Measurements from ENCODE around the gene PRTG. TPM values are rescaled to one million over a fixed set of nuclear protein-coding genes. Genes with fewer than 3 reads are reported as not detected.

Gene PRTG
- total RNA-seq, 1 experiment from 2014 or later, result 3.6 TPM

DNA sequence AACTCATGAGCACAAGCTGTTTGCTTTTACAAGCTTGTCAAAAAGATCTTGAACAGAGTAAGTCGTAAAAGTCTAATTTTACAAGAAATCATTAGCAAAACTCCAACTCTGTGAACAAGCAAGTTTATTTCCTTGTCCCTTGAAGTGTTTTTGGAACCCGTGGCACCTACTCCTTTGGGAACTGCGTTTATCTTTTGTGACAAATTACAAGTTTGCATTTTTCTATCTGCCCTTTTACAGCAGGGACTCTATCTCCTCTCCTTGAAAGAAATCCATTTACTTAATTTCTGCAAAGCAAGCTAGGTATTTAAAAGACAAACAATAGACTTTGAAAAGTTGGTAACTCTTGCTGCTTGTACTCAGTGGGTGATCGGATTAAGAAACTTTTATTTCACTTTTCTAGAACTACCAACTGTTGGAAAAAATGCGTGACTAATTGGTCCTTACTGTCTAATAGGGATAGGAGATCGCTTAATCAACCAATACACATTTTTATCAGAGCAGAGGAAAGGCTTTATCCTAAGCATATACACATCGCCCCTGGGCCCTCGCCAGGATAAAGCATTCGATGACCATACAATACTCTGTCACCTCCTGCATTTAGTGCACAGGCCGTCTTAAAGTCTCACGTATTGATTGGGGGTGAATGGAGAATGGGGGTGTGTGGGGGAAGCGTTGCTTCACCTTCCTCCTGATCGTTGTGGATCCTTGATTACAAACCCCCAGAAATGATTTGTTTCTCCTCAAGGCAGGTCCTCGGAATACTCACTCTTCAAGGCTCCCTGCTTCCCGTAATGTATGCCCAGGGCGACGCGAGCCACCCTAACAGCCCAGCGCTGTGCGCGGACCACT lies 1.7 kb downstream of the PRTG start:
- H3K9me3 Mint-ChIP-seq, result no peaks in the 10 kb centered on the region
- no peak overlapping the region for H3K27ac Mint-ChIP-seq
- peaks cover 49% of the 10 kb centered on the region for H3K27me3 Mint-ChIP-seq (ENCODE audit: low read depth)
- DNase-seq (ENCODE audit: low spot score), result peak; percentile 49
- ChIA-PET CTCF (interaction anchor here (1.1 kb wide), 2 partner anchors 33 to 93 kb away, joined by 3 to 11 read pairs; no protein-coding TSS in a partner anchor), POLR2A (no interaction called here)
- no peak for TF ChIP-seq ZNF232 (CRISPR knock-in tag; IDR thresholded peaks at IDR 0.05)
- no peak for TF ChIP-seq ZNF396 (CRISPR knock-in tag; IDR thresholded peaks at IDR 0.05; ENCODE audit: borderline replicate concordance)
- TF ChIP-seq, protein P1, sequence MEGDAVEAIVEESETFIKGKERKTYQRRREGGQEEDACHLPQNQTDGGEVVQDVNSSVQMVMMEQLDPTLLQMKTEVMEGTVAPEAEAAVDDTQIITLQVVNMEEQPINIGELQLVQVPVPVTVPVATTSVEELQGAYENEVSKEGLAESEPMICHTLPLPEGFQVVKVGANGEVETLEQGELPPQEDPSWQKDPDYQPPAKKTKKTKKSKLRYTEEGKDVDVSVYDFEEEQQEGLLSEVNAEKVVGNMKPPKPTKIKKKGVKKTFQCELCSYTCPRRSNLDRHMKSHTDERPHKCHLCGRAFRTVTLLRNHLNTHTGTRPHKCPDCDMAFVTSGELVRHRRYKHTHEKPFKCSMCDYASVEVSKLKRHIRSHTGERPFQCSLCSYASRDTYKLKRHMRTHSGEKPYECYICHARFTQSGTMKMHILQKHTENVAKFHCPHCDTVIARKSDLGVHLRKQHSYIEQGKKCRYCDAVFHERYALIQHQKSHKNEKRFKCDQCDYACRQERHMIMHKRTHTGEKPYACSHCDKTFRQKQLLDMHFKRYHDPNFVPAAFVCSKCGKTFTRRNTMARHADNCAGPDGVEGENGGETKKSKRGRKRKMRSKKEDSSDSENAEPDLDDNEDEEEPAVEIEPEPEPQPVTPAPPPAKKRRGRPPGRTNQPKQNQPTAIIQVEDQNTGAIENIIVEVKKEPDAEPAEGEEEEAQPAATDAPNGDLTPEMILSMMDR (IDR thresholded peaks at IDR 0.05), result no peak
- no peak for TF ChIP-seq ZNF423 (CRISPR knock-in tag; IDR thresholded peaks at IDR 0.05)
- TF ChIP-seq RELA (CRISPR knock-in tag; IDR thresholded peaks at IDR 0.05; ENCODE audit: borderline replicate concordance), result no peak
- no peak for TF ChIP-seq FOXJ3 (CRISPR knock-in tag; IDR thresholded peaks at IDR 0.05; ENCODE audit: borderline replicate concordance)
- no peak for TF ChIP-seq ATF1 (CRISPR knock-in tag; IDR thresholded peaks at IDR 0.05)
- TF ChIP-seq ZNF671 (CRISPR knock-in tag; IDR thresholded peaks at IDR 0.05), result no peak
- no peak for TF ChIP-seq FOXP1 (CRISPR knock-in tag; IDR thresholded peaks at IDR 0.05; ENCODE audit: borderline replicate concordance)
- no peak for TF ChIP-seq NFATC4 (CRISPR knock-in tag; IDR thresholded peaks at IDR 0.05)
- no peak for TF ChIP-seq JUN (CRISPR knock-in tag; IDR thresholded peaks at IDR 0.05)
- no peak for TF ChIP-seq ZBTB21 (CRISPR knock-in tag; IDR thresholded peaks at IDR 0.05; ENCODE audit: borderline replicate concordance)
- TF ChIP-seq TEAD4 (CRISPR knock-in tag; IDR thresholded peaks at IDR 0.05), result no peak
- no peak for TF ChIP-seq SOX15 (CRISPR knock-in tag; IDR thresholded peaks at IDR 0.05)
- no peak for TF ChIP-seq ESRRA (CRISPR knock-in tag; IDR thresholded peaks at IDR 0.05; ENCODE audit: borderline replicate concordance)
- no peak for TF ChIP-seq AR (CRISPR knock-in tag; IDR thresholded peaks at IDR 0.05)
- H3K4me1 Mint-ChIP-seq, result peaks cover 8% of the 10 kb centered on the region
- no peak overlapping the region for H3K4me3 Mint-ChIP-seq
- no peaks in the 10 kb centered on the region for H3K36me3 Mint-ChIP-seq
- ATAC-seq, result peak; percentile 63

- no peaks in the 10 kb centered on the region for H3K9me3 Mint-ChIP-seq
- ChIA-PET POLR2A (no interaction called here), CTCF (no interaction called here)
- TF ChIP-seq JUN (CRISPR knock-in tag; IDR thresholded peaks at IDR 0.05), result no peak
- TF ChIP-seq HMGXB4 (CRISPR knock-in tag; IDR thresholded peaks at IDR 0.05), result no peak
- TF ChIP-seq FOXP1 (CRISPR knock-in tag; IDR thresholded peaks at IDR 0.05; ENCODE audit: borderline replicate concordance), result no peak
- TF ChIP-seq E2F5 (CRISPR knock-in tag; IDR thresholded peaks at IDR 0.05), result no peak
- no peak for TF ChIP-seq FOXK1 (CRISPR knock-in tag; IDR thresholded peaks at IDR 0.05)
- TF ChIP-seq TEAD1 (CRISPR knock-in tag; IDR thresholded peaks at IDR 0.05), result no peak
- no peak for TF ChIP-seq ATF2 (CRISPR knock-in tag; IDR thresholded peaks at IDR 0.05; ENCODE audit: borderline replicate concordance, low read depth)
- TF ChIP-seq ZNF219 (CRISPR knock-in tag; IDR thresholded peaks at IDR 0.05; ENCODE audit: borderline replicate concordance), result no peak
- TF ChIP-seq, protein P2, sequence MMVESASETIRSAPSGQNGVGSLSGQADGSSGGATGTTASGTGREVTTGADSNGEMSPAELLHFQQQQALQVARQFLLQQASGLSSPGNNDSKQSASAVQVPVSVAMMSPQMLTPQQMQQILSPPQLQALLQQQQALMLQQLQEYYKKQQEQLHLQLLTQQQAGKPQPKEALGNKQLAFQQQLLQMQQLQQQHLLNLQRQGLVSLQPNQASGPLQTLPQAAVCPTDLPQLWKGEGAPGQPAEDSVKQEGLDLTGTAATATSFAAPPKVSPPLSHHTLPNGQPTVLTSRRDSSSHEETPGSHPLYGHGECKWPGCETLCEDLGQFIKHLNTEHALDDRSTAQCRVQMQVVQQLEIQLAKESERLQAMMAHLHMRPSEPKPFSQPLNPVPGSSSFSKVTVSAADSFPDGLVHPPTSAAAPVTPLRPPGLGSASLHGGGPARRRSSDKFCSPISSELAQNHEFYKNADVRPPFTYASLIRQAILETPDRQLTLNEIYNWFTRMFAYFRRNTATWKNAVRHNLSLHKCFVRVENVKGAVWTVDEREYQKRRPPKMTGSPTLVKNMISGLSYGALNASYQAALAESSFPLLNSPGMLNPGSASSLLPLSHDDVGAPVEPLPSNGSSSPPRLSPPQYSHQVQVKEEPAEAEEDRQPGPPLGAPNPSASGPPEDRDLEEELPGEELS (CRISPR knock-in tag; IDR thresholded peaks at IDR 0.05), result no peak
- no peak for TF ChIP-seq ELF4 (CRISPR knock-in tag; IDR thresholded peaks at IDR 0.05; ENCODE audit: low read depth)
- no peak for TF ChIP-seq JAZF1 (CRISPR knock-in tag; IDR thresholded peaks at IDR 0.05)
Observed at GRCh38 chr15:55740359-55740878, 2.5 kb downstream of the PRTG start.

More at GRCh38 chr15:55740359-55740878, 2.5 kb downstream of the PRTG start:
- Mint-ChIP-seq H3K36me3 (no peaks in the 10 kb centered on the region), H3K27ac (no peak overlapping the region), H3K4me1 (peaks cover 11% of the 10 kb centered on the region), H3K27me3 (ENCODE audit: low read depth) (peaks cover 49% of the 10 kb centered on the region), H3K4me3 (no peak overlapping the region)
- DNase-seq (ENCODE audit: low spot score) (no peak), ATAC-seq (no peak)

Measured in WTC11 (cell line).